ENCODE results near the gene TOM1.
"Not testable (repeated sequence)": the region's sequence is repeated elsewhere in the genome, so short reads cannot be mapped to it uniquely, and the experiment has no call there.

The TOM1 gene

DNA sequence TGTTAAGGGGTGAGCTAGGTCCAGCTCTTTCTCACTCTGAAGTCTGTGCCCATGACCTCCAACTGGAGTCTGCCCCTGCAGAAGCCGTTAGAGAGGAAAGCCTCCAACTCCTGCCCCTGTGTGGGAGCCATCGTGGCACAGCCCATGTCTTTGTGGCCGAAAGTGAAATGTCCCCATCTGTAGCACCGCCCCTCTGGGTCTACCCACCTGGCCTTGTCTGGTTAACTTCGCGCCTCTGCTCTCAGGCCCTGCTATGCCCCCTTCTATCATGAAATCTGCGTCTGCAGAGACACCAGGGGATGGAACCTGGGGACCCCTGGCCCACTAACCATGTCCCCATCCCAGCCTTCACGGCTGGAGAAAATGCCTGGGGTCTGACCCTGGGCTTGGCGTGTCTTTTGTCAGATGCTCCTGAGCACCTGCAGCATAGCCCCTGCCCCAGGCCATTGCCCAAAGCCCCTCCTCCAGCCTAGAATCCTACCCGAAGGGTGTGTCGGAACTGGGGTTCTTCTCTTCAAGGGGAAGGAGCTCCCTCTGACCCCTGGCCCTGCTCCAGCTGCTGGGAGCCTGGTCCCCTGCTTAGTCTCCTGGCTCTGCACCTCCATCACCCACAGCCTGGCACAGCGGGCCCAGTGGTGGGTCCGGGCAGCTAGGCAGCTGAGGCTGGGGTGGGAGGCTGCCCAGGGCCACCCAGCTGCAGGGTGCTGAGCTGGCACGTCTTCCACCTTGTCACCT is 45.4 kb downstream of the TOM1 start:
- DNase-seq (ENCODE audit: low spot score) (no peak), FAIRE-seq (no peak)

DNA sequence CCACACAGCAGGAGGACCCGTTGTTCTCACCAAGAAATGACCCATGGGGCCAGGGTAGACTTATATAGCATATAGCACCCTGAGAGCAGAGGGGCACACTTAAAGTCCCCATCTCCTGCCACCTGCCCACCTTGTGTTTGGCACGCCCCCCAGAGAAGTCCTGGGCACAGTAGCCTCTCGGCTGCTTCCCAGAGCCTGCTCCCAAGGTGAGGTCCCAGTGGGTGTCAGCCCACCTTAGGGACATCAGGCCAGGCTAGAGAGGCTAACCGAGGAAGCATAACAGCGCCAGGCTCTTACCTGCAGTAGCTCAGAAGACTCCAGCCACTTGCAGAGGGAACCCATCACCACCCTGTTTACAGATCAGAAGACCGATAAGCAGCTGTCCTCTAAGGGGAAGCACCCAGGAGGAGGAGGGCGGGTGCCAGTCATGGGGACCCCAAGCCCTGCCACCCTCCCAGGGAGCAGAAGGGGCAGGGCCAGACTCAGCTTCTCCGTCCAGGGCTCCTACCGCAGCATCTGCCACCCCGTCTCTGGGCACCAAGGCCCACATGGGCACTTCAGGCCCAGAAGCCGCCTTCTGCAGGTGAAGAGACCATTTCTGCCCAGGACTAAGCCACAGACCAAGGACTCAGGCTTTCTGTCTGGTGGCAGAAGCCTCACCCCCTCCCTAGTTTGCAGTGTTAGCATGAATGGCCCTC is 46.3 kb downstream of the TOM1 start:
- FAIRE-seq, result no peak
- DNase-seq (ENCODE audit: low spot score), result no peak

DNA sequence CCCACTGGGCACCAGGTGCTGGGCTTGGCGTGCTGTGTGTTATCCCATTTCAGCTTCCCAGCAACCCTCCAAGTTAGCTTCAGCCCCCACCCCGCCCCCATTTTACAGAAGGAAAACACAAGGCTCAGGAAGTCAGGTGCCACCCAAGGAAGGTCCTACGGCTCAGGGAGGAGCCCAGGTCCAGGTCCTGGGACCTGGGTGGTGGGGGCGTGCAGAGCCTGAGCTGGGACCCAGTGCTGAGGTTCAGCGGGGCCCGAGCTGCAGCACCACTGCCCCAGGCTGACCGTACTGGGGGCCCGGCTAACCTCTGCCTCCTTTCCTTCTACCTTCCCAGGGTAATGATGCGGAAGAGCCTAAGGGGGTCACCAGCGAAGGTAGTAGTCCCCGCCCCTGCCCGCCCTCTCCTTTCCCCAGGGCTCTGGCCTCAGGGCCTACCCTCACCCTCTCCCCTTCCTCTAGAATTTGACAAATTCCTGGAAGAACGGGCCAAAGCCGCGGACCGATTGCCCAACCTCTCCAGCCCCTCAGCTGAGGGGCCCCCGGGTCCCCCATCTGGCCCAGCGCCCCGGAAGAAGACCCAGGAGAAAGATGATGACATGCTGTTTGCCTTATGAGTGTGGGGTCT is 47.0 kb downstream of the TOM1 start:
- DNase-seq (ENCODE audit: low spot score) (no peak), FAIRE-seq (no peak)

DNA sequence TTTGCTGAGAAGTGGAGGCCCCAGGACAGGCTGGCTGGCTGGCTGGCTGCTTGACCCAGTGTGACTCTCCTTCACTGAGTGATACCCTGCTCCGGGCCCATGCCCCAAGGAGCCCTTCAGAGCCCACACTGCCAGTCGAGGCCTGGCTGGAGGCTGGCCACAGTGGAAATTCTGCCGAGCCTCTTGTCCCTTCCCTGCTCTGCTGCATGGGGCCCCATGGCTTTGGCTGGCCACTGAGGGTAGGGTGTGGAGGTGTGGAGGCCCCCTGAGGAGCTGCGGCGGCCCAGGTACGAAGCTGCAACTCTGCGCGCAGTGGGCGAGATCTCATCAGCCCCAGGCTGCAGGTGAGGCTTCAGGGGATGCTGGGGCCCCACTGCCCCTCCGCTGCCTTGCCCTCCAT is 47.8 kb downstream of the TOM1 start:
- no peak for DNase-seq (ENCODE audit: low spot score)
- FAIRE-seq, result no peak

DNA sequence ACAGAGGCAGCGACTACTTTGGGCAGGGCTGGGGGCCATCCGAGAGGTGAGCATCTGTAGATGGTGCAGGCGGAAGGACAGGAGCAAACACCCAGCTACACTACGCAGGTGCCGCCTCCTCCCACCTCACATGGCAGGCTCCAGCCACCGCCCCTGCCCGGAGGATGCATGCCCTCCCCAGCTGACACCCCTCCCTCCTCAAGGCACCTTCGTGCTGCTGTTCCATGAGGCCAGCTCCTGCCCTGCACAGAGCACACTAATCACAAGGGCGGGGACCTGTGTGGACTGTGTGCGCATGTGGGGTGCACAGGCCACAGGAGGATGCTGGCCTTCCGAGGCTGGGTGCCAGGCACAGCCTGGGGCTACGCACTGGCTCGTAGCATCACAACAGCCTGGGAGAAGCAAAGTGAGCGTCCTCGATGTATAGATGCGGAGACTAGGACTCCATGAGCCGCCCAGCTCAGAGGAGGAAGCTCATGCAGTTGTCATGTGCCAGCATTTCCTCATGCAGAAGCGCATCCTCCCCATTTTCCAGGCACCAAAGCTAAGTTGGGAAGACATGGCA is 48.4 kb downstream of the TOM1 start:
- no peak for DNase-seq (ENCODE audit: low spot score)
- FAIRE-seq, result no peak

DNA sequence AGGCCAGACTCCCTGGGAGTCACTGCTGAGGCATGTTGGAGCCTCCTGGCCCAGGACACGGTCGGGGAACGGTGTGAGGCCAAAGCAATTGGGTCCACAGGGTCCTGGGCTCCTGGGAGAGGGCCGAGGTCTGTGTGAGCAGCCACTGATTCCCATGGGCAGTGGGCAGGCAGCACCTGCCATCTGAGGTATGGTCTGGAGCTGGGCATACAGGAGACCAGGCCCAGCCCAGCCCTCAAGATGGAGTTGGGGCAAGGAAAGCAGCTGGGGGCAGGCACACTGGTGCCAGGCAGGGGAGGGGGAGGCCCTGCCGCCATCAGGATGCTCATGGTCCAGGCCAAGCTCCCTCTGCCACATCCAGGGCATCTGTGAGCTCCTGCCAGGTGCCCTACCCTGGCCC is 49.0 kb downstream of the TOM1 start:
- DNase-seq (ENCODE audit: low spot score) (no peak), FAIRE-seq (no peak)

DNA sequence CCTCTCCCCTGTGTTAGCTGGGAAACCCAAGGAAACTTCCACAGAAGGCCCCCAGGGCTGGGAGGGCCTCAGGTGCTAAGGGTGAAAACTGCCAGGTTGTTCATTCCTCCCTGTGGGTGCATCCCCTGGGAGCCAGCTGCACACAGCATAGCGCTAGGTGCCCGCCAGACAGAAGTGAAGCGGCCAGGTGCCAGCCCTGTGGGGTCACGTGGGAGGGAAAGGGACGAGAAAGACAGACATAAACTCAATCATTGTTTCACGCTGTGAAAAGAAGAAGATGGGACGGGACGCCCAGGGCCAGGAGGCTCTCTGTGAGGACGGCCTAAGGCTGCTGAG is 49.6 kb downstream of the TOM1 start:
- DNase-seq (ENCODE audit: low spot score), result no peak
- no peak for FAIRE-seq

DNA sequence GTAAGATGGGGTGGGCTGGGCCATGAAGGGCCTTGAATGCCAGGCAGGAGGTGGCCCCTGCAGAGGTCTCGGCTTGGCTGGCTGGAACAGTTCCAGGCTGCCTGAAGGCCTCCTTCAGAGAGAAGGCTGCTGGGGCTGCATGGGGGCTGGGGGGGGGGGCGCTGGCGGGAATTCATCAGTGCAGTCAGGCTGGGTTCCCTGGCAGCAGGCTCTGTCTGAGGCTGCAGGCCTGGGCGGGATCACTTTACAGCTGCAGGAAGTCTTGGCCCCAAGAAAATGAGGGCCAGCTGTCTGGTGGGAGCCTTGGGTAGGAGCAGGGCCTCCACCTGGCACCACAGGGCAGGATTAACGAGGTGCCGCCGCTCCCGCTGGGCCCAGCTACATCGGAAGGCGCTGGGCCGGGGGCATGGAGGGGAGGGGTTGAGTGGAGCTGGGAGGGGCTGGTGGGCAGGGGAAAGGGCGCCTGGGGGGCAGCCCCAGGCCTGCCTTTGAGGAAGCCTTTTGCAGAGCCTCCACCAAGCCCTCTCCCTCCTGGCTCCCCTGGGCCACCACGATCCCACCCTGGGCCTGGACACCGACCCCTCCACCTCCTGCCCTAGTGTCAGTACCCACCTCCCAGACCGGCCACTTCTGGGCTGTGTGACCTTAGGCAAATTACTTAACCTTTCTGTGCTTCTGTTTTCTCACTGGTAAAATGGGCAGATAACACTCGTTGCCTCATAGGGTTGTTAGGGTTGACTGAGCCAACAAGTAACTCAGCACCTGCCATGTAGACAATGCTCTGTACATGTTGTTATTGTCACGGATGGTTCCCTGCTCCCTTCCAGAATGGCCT is 50.2 kb downstream of the TOM1 start:
- DNase-seq (ENCODE audit: low spot score), result no peak
- FAIRE-seq, result no peak

DNA sequence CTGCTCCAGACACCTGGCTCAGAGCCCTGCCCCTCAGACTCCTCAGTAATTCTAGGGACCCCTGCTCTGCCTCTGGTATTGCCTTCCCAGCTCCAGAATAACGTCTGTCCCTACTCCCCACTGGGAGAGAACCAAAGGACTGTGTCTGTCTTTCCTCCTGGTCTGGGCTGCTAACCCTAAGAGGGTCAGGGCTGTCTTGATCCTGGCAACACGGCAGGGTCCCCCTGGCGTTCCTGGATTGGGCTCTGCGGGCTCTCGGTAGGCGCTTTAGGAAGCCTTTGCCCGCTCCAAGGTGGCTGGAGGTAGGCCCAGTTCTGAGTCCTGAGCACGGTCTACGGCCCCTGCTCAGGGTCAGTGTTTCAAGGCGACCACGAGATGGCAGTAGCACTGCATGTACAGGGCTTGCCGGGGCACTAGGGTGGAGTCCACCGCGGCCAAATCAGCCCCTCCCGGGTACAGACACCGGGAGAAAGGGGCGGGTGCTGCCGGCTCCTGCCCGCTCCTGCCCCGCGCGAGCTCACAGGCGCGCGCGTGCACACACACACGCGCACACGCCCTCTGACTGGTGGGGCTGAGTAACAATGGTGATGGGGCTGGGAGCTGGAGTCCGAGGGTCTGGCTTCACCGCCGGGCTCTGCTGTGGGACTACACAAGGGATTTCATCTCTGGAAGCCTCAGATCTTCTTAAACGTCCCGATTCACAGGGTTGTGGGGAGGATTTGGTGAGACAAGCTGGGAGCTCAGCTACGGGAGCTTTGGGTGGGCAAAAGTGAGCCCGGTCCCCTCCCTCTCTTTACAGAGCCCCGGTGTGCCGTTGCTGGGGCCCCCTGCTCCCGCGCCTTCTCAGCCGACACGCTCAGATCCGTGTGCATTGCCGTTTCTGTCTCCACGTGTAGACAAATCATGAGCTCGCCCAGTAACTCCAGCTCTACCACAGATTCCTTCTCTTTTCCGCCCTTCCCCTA is 51.1 kb downstream of the TOM1 start:
- peak; percentile 87 for DNase-seq (ENCODE audit: low spot score)
- FAIRE-seq, result no peak

DNA sequence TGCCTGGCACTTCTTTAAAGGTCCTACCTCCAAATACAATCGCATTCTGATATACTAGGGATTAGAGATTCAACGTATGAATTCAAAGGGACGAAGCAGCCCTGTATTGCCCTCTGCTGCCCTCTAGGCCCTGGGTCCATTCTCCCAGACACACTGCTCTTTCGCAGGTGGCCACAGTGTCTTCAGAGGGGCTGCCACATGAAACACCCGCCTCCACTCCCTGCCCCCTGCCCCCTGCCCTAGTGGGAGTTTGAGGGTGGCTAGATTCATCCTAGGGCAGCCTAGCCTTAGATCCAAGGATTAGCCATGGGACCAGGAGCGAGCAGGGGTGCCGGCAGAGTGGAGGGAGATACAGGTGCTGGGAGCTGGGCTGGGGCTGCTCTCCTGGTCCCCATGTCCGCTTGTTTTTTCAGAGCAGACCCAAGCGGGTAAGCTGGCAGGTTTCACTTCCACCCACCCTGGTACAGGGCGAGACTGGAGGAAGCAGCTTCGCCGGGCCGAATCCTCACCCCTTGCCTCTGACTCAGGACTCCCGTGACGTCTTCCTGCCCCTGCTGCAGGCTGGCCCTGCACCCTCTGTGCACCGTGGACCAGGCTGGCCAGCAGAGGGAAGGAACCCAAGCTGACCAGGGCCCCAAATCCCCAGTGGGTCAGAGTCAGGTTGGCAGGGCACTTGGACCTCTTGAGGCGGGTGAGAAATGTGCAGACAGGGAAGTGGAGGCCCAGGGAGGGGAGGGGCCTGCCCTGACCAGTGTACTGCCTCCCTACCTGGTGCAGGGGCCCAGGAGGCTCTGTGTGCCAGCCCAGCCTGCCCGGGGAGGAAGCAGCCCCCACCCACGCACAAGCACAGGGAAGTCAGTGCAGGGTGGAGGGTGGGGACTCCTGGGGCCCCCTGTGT is 52.8 kb downstream of the TOM1 start:
- FAIRE-seq, result no peak

DNA sequence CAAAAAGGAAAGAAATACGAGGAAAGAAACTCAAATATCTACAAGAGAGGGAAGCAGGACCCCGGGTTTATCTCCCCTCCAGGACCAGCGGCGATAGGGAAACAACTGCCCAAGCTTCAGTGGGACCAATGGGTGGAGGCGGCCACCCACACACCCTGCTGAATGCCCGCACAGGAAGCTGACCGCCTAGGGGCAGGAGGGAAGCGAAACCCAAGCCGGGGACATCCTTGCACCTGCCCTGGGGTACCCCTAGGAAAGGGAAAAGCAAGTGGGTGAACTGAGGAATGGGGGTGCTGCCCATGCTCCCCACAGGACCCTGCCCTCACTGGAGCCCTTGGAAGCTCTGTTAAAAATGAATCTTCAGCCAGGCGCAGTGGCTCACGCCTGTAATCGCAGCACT is 53.6 kb downstream of the TOM1 start:
- FAIRE-seq, result no peak
- DNase-seq (ENCODE audit: low spot score), result no peak

More for the DNA sequence above, 52.8 kb downstream of the TOM1 start:
- no peak for DNase-seq (ENCODE audit: low spot score)

DNA sequence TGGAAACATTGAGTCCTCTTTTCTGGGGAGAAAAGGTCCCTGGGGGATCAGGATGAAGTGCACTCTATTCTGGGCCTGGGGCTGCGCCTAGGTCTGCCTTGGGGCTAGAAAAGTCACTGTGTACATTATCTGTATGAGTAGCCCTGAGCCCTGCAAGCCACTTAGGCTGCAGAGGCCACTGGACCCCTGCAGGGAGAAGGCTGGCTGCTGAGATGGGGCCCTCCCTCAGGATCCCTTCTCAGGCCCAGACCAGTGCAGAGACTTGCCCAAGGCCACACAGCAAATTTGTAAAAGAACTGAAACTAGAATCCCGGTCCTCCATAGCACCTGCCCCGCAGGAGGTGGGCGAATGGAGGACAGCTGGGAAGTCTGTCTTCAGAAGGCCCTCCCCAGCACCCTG is 54.4 kb downstream of the TOM1 start:
- DNase-seq (ENCODE audit: low spot score) (no peak), FAIRE-seq (no peak)

DNA sequence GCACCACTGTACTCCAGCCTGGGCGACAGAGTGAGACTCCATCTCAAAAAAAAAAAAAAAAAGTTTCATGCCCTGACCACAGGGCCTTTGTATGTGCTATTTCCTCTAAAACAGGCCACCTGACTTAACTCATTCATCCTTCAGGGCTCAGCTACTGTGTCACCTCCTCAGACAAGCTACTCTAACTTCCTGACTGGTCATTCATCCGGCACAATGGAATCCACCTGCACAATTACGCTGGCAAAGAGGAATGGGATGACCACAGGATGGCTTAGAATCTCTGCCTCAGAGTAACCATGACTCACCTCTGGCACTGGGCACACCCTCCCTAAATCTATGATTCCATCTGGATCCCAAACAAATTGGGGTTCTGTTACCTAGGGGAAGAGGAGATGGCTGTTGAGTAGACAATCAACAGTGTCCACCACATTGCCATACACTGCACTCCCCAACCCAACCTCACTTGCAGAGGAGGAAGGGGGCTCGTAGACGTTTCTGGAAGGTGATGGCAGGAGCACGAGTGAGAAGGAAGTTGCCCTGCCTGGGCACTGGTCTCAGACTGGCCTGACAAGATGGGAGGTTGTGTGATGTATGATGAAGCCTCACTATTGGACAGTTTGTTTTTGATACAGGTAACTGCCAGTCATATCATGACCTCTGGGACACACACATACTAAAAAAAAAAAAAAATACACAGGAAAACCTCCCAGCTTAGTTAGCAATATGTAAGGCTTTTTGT is 58.4 kb downstream of the TOM1 start:
- peak; percentile 93 for DNase-seq (ENCODE audit: low spot score)
- peak; percentile 77 for FAIRE-seq

DNA sequence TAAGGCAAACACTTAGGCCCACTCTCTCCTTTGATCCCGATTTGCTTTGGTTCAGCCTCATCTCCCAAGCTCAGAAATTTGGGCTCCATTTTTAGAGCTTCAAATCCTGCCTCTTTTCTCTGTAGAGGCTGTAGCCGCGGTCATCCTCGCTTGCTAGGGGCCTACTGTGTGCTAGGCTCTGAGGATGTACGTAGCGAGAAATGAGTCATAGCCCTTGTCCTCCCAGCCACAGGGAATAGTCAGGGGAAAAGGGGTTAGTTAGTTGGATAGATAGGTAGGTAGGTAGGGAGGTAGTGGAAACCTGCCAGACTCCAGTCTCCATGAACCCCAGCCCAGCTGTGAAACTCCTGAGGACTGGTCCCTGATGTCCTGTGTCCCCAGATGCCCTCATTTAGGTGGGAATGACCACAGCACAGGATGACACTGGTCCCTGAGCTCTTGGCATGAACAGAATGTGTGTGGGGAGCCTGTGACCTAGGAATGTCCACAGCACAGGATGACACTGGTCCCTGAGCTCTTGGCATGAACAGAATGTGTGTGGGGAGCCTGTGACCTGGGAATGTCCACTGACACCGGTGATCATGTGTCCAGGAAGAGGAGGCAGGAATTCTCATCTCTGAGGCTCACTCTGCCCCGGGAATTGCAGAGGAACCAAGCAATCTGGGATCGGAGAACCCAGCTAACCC is 59.8 kb downstream of the TOM1 start:
- FAIRE-seq (no peak), DNase-seq (ENCODE audit: low spot score) (peak; percentile 41)

DNA sequence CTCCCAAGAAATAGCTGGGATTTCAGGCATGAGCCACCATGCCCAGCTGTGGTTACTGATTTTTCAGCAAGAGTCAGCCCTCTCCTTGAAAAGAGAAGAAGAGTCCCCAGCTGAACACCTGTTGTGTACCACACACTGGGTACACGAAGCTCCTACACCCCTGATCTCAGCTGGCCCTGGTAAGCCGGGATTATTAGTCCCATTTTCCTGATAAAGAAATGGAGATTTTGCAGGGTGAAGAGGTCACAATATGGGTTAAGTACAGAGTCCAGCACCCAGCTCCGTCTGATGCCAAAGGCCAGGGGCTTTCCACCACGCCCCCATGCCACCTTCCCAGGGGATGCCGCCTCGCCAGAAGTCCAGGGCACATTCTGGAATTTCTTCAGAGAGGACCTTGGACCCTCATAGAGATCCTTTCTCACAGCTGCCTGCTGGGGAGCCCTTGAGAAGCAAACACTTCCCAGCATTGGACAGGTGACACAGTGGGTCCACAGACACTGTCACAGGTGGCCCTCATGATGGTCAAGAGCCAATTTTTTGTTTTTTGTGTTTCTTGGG is 61.4 kb downstream of the TOM1 start:
- no peak for FAIRE-seq

DNA sequence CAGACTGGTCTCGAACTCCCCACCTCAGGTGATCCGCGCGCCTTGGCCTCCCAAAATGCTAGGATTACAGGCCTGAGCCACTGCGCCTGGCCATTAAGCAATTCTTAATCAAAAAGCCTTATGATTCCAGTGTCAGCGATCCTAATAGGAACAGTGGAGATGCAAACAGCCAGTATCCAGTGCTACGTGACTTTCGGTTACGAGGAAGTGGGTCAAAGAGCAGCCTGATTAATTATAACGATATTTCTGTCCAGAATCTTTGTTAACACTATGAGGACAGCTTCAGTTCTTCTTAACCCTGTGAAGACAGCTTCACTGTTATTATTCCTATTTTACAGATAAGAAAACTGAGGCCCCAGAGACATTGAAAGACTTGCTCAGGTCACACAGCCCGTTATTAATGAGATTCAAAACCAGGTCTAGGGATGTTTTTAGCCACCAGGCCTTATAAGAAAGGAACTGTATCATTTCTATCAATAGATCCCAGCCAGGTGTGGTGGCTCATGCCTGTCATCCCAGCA is 63.9 kb downstream of the TOM1 start:
- DNase-seq (ENCODE audit: low spot score), result no peak
- no peak for FAIRE-seq

More for the DNA sequence above, 61.4 kb downstream of the TOM1 start:
- no peak for DNase-seq (ENCODE audit: low spot score)

DNA sequence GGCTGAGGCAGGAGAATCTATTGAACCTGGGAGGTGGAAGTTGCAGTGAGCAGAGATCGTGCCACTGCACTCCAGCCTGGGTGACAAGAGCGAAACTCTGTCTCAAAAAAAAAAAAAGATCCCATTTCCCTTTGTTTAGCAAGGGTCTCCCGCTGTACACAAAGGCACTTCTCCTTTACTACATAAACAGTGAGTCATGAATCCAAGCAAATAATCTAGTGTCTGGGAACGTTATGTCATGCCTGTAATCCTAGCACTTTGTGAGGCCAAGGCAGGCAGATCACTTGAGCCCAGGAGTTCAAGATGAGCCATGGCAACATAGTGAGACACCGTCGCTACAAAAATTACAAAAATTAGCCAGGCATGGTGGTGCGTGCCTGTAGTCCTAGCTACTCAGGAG is 64.5 kb downstream of the TOM1 start:
- peak; percentile 35 for DNase-seq (ENCODE audit: low spot score)
- FAIRE-seq, result not testable (repeated sequence)
